ENCODE results near the gene RGS7. TPM values are rescaled to one million over a fixed set of nuclear protein-coding genes. Genes with fewer than 3 reads are reported as not detected.

Gene RGS7
- total and polyA plus RNA-seq, 2 of the 8 experiments (the other 6 are each of a cell fraction or from before 2014, with no cell fraction given) = 1.6 to 3.0 TPM

- Histone ChIP-seq H3K18ac (ENCODE audit: extremely low read depth, low read length) (no peak overlapping the region), H2BK12ac (ENCODE audit: low read depth, low read length) (no peak overlapping the region), H3K9me3 (ENCODE audit: insufficient read depth in 2 of 2, low read depth in 1 of 2, low read length in 1 of 2) (no peaks in the 10 kb centered on the region), H2BK15ac (ENCODE audit: low read length) (no peak overlapping the region), H3K79me2 (ENCODE audit: control insufficient read depth in 1 of 2, insufficient read depth in 2 of 2, low read length in 2 of 2) (no peaks in the 10 kb centered on the region), H3K27ac (ENCODE audit: low read depth, low read length) (no peak overlapping the region), H2AFZ (ENCODE audit: low read length) (no peak overlapping the region), H2BK120ac (replicated peaks; ENCODE audit: low read depth, low read length) (no peak overlapping the region), H4K5ac (ENCODE audit: insufficient read length, low read depth, low read length) (no peak overlapping the region), H3K56ac (replicated peaks; ENCODE audit: insufficient read length, low read depth, low read length) (no peak overlapping the region), H3K4me2 (ENCODE audit: insufficient read depth in 1 of 2, low read depth in 2 of 2, low read length in 2 of 2) (no peak overlapping the region), H4K8ac (ENCODE audit: extremely low read depth, insufficient read depth, low read length) (no peak overlapping the region), H3K36me3 (ENCODE audit: control insufficient read depth in 2 of 4, insufficient read depth in 4 of 4, low read length in 3 of 4) (no peaks in the 10 kb centered on the region), H2BK5ac (ENCODE audit: low read depth, low read length) (no peak overlapping the region), H4K20me1 (replicated peaks in 1 of 2; ENCODE audit: control insufficient read depth in 1 of 2, insufficient read depth in 2 of 2, low read length in 2 of 2) (no peaks in the 10 kb centered on the region), H3K27me3 (replicated peaks in 1 of 4; ENCODE audit: control insufficient read depth in 3 of 4, extremely low read depth in 1 of 4, insufficient read depth in 3 of 4, low read length in 3 of 4) (no peaks in the 10 kb centered on the region), H2AK5ac (ENCODE audit: low read depth, low read length) (no peak overlapping the region), H3K9ac (replicated peaks in 1 of 4; ENCODE audit: extremely low read depth in 1 of 4, low read depth in 3 of 4, low read length in 3 of 4) (no peak overlapping the region), H3K4me3 (ENCODE audit: extremely low read depth in 1 of 4, insufficient read depth in 2 of 4, low read depth in 3 of 4, low read length in 4 of 4) (no peak overlapping the region), H3K23ac (ENCODE audit: insufficient read length) (no peak overlapping the region), H3K4ac (replicated peaks; ENCODE audit: insufficient read length, low read depth, low read length) (no peak overlapping the region), H4K91ac (replicated peaks; ENCODE audit: insufficient read length, low read length) (no peak overlapping the region), H3K4me1 (replicated peaks in 1 of 4; ENCODE audit: control insufficient read depth in 3 of 4, insufficient read depth in 4 of 4, low read length in 3 of 4) (no peaks in the 10 kb centered on the region), H3K23me2 (ENCODE audit: low read depth, low read length) (no peaks in the 10 kb centered on the region), H3K79me1 (ENCODE audit: low read depth, low read length) (no peaks in the 10 kb centered on the region), H2BK20ac (ENCODE audit: low read length) (no peak overlapping the region), H3K14ac (ENCODE audit: insufficient read length) (no peak overlapping the region)
- POLR2A ChIA-PET (ENCODE audit: partially characterized antibody) = no interaction called here
- DNase-seq (ENCODE audit: low read depth in 1 of 2, low spot score in 2 of 2) = no peak
- FAIRE-seq = no peak
- CTCF ChIA-PET (ENCODE audit: partially characterized antibody) = interaction anchor here (1.7 kb wide), 1 partner anchor 162 kb away, joined by 4 read pairs; no protein-coding TSS in a partner anchor
- WGBS, 2 experiments (ENCODE audit: extremely low coverage in 1 of 2, insufficient coverage in 1 of 2, insufficient read length in 1 of 2, insufficient replicate concordance in 2 of 2, low coverage in 1 of 2, low lambda C conversion rate in 2 of 2, missing lambda C conversion rate in 1 of 2) = 100% methylated on average over 1 of the region's 2 CpGs; no CpG with 5 or more reads in 1 of the 2 experiments
- TF ChIP-seq JUN (IDR thresholded peaks at IDR 0.05; ENCODE audit: low read depth, low read length) (no peak), SP2 (IDR thresholded peaks at IDR 0.05; ENCODE audit: low read length) (no peak), RFX5 (IDR thresholded peaks at IDR 0.05; ENCODE audit: borderline replicate concordance, low read depth, low read length) (no peak), BRCA1 (IDR thresholded peaks at IDR 0.05; ENCODE audit: low read depth, low read length) (no peak), POU5F1 (IDR thresholded peaks at IDR 0.05; ENCODE audit: low read depth, low read length) (no peak), YY1 (IDR thresholded peaks at IDR 0.05; ENCODE audit: low read depth, low read length) (no peak), SAP30 (IDR thresholded peaks at IDR 0.05; ENCODE audit: insufficient read depth, insufficient replicate concordance, low read length) (no peak), CTCF (IDR thresholded peaks at IDR 0.05; ENCODE audit: control extremely low read depth in 1 of 3, insufficient read depth in 1 of 3, low read depth in 1 of 3, low read length in 3 of 3) (no peak), BCL11A (IDR thresholded peaks at IDR 0.05; ENCODE audit: low read depth in 2 of 2, low read length in 2 of 2) (no peak), MAX (IDR thresholded peaks at IDR 0.05) (no peak), PHF8 (conservative IDR thresholded peaks at IDR 0.05; ENCODE audit: low read depth, low read length) (no peak), BACH1 (IDR thresholded peaks at IDR 0.05; ENCODE audit: low read length) (no peak)
Measured at GRCh38 chr1:241265428-241265827, 91.6 kb downstream of the RGS7 start.
